GM21526 (cell line): Measurements from ENCODE around the gene ELOB.
"Not testable (repeated sequence)": the region's sequence is repeated elsewhere in the genome, so short reads cannot be mapped to it uniquely, and the experiment has no call there.

Experiments
- ATAC-seq: cut with Tn5 transposase; IDR thresholded peaks from one replicate; pipeline ENCODE4 v1.9.1; 2021; ENCODE audit warnings: moderate library complexity; ENCODE audit not compliant: unreplicated experiment, low FRiP score

The ELOB gene

GRCh38 chr16:2724816-2725348 is 52.2 kb downstream of the ELOB start:
- no peak for ATAC-seq

- no peak for ATAC-seq
These were observed 52.9 kb downstream of the ELOB start for GRCh38 chr16:2724088-2724676.

GRCh38 chr16:2721634-2722173 is 55.4 kb downstream of the ELOB start:
- ATAC-seq, result not testable (repeated sequence)
